Measurements from ENCODE around the gene EXOC5. TPM values are rescaled to one million over a fixed set of nuclear protein-coding genes. Genes with fewer than 3 reads are reported as not detected.

EXOC5 gene
- total RNA-seq, 4 donors from 2014 or later = 25.3 to 96.0 (median 50.2) TPM

DNA sequence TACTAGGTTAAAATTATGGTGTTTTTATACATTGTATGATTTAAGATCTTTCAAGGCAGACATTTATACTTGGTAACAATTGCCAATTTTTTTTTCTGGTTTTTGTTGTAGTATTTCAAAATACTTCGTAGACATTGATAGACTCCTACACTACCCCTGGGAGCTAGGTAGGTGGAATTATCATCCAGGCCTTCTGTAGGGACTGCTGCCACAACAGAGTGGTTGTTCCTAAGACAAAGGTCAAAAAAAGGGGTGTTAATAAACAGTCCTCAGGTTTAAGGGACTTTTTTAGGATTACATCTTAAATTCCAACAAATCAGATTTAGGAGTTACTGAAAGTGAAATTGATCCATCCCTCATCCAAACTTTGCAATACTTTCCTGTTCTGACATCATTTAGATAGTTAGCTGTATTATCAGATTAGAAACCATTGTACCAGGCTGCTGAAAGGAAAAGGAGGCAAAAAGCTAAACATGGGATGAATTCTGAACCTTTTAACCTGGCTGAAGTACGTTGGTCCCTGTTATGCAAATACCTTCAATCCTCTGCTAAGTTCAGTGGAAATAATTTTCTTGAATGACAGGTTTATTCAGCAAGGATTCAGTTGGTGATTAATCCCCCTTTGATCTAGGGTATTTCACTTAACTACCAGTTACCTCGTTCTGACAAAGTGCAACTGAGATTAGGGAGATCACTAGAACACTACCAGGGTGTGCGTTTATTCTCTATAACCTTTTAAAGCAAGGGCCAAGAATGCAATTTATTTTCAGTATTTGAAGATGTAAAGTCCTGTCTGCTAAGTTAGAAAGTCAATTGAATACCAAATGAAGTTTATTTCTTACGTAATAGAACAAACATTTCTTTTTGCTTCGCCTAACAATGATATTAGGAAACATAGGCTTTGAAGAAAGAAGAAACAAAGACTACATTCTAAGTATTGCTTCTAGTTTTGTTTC is 23.3 kb upstream of the EXOC5 start:
- no peaks in the 10 kb centered on the region for H3K9me3 ChIP-seq
- H3K4me1 ChIP-seq = no peaks in the 10 kb centered on the region
- no peaks in the 10 kb centered on the region for H3K36me3 ChIP-seq
- DNase-seq = no peak
- TF ChIP-seq, protein P1, sequence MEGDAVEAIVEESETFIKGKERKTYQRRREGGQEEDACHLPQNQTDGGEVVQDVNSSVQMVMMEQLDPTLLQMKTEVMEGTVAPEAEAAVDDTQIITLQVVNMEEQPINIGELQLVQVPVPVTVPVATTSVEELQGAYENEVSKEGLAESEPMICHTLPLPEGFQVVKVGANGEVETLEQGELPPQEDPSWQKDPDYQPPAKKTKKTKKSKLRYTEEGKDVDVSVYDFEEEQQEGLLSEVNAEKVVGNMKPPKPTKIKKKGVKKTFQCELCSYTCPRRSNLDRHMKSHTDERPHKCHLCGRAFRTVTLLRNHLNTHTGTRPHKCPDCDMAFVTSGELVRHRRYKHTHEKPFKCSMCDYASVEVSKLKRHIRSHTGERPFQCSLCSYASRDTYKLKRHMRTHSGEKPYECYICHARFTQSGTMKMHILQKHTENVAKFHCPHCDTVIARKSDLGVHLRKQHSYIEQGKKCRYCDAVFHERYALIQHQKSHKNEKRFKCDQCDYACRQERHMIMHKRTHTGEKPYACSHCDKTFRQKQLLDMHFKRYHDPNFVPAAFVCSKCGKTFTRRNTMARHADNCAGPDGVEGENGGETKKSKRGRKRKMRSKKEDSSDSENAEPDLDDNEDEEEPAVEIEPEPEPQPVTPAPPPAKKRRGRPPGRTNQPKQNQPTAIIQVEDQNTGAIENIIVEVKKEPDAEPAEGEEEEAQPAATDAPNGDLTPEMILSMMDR (IDR thresholded peaks at IDR 0.05) = no peak
- TF ChIP-seq POLR2A (IDR thresholded peaks at IDR 0.05) = no peak
- no peaks in the 10 kb centered on the region for H3K27me3 ChIP-seq
- intact Hi-C loops (cut with DNase I; ENCODE audit: low total_unique reads) = no loop called here
- no peak overlapping the region for H3K4me3 ChIP-seq
- no peak overlapping the region for H3K27ac ChIP-seq

DNA sequence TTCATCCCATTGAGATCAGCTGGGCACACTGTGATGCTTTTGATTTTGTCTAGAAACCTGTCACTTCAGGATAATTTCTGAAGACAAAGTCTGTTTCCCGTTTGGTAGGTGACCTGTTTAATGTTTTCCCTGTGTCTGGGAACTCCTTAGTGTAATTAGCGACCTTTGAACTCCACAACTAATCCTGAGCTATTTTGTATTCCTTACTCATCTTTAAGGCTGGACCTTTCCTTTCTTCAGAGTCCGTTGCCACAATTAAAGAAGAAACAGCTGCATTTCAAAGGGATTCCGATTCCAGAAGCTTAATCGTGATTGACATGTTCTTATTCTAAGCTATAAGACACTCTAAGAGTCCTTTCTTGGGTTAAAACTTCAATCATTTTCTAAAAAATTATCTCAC is 22.0 kb upstream of the EXOC5 start:
- Histone ChIP-seq H3K4me3 (no peak overlapping the region), H3K36me3 (no peaks in the 10 kb centered on the region), H3K27me3 (no peaks in the 10 kb centered on the region), H3K4me1 (no peaks in the 10 kb centered on the region), H3K27ac (no peak overlapping the region), H3K9me3 (no peaks in the 10 kb centered on the region)
- no peak for DNase-seq
- TF ChIP-seq POLR2A (IDR thresholded peaks at IDR 0.05) = no peak
- TF ChIP-seq, protein P1 (IDR thresholded peaks at IDR 0.05) = no peak
- intact Hi-C loops (cut with DNase I; ENCODE audit: low total_unique reads) = no loop called here

DNA sequence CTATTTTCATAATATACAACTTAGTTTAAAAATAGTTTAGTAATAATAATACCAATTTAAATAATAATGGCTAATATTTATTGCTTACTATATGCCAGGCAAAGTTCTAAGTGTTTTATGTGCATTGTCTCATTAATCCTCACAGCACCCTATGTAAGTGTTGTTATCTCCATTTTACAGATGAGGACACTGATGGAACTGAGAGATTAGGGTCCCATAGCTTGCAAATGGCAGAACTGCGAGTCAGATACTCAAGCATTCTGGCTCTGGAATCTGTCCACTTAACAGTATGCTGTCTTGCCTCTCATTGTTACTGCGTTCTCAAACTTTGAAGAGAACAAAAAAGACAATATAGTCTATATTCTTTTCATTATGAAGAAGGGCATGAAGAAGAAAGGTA is 19.0 kb upstream of the EXOC5 start:
- H3K36me3 ChIP-seq = no peaks in the 10 kb centered on the region
- no peaks in the 10 kb centered on the region for H3K27me3 ChIP-seq

DNA sequence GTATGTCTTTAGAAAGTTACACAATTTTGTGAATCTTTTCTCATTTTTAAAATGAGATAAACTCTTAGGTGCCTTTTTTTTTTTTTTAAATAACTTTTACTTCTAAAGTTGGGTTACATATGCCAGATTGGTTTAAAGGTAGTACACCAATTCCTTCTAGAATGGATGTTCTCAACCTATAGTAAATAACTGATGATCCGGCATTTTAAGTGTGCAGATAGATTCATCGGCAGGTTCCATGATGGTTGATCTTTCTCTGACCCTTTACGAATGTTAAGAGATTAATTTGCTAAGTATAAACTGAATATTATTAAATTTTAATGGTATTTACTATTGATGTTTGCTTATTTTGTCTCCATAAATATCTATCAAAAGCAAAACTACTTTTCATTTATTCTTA is 8.4 kb upstream of the EXOC5 start:
- H3K9me3 ChIP-seq = no peaks in the 10 kb centered on the region
- intact Hi-C loops (cut with DNase I; ENCODE audit: low total_unique reads) = no loop called here
- TF ChIP-seq POLR2A (IDR thresholded peaks at IDR 0.05) = no peak
- TF ChIP-seq, protein P1 (IDR thresholded peaks at IDR 0.05) = no peak

More for the DNA sequence above, 19.0 kb upstream of the EXOC5 start:
- intact Hi-C loops (cut with DNase I; ENCODE audit: low total_unique reads) = no loop called here
- no peak overlapping the region for H3K4me3 ChIP-seq
- H3K4me1 ChIP-seq = no peaks in the 10 kb centered on the region
- DNase-seq = no peak
- no peaks in the 10 kb centered on the region for H3K9me3 ChIP-seq
- H3K27ac ChIP-seq = no peak overlapping the region
- TF ChIP-seq POLR2A (IDR thresholded peaks at IDR 0.05) = no peak

DNA sequence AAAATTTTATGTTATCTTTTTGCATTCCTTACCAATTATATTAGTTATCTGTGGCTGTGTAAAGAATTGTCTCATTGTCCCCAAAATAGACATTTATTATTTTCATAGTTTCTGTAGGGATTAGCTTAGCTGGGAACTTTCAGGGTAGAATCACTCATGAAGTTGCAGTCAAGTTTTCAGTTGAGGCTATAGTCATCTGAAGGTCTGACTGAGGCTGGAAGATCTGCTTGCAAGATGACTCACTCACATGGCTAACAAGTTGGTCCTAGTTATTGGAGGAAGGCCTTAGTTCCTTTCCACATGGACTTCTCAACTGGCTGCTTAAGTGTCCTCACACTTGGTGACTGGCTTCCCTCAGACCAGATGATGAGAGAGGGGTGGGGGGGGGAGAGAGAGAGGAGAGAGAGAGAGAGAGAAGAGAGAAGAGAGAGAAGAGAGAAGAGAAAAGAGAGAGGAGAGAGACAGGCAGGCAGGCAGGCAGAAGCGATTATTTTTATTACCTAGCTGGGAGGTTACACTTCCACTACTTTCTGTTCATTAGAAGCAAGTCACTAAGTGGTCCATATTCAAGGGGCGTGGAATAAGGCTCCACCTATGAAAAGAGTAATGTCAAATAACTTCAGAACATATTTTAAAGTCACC is 6.4 kb upstream of the EXOC5 start:
- Histone ChIP-seq H3K4me3 (no peak overlapping the region), H3K4me1 (peaks cover 0 to 5% of the 10 kb centered on the region in 2 donors), H3K27me3 (no peaks in the 10 kb centered on the region), H3K27ac (no peak overlapping the region), H3K36me3 (no peaks in the 10 kb centered on the region), H3K9me3 (no peaks in the 10 kb centered on the region)
- no peak for DNase-seq
- TF ChIP-seq POLR2A (IDR thresholded peaks at IDR 0.05) = no peak
- TF ChIP-seq, protein P1 (IDR thresholded peaks at IDR 0.05) = no peak
- intact Hi-C loops (cut with DNase I; ENCODE audit: low total_unique reads) = no loop called here

More for the DNA sequence above, 8.4 kb upstream of the EXOC5 start:
- Histone ChIP-seq H3K27me3 (no peaks in the 10 kb centered on the region), H3K4me3 (no peak overlapping the region), H3K27ac (no peak overlapping the region), H3K36me3 (no peaks in the 10 kb centered on the region), H3K4me1 (no peaks in the 10 kb centered on the region)
- DNase-seq = no peak

All from uterus (tissue), 4 donors.